Measurements from ENCODE around the gene WNK4.

WNK4 gene

GRCh38 chr17:42841975-42842685 lies 61.7 kb downstream of the WNK4 start:
- no peak for DNase-seq

- DNase-seq: peak; percentile 71
Measured at GRCh38 chr17:42843358-42843934, 63.0 kb downstream of the WNK4 start.

GRCh38 chr17:42844271-42844670 lies 63.9 kb downstream of the WNK4 start, which contains the start of gene AOC2:
TSS of gene AOC2 (plus strand) at chr17:42844580. CDS start at chr17:42844627, 47 bp downstream.
- DNase-seq: no peak

GRCh38 chr17:42844761-42845555 lies 64.5 kb downstream of the WNK4 start:
- DNase-seq: no peak

GRCh38 chr17:42845556-42845917 lies 65.1 kb downstream of the WNK4 start:
- no peak for DNase-seq

- DNase-seq: no peak
Measured at GRCh38 chr17:42845918-42846593, 65.6 kb downstream of the WNK4 start.

Measured in NCI-H69 (cell line).